Smooth muscle cell (in vitro differentiated cells): ENCODE data around the gene ITGAV. TPM values are rescaled to one million over a fixed set of nuclear protein-coding genes. Genes with fewer than 3 reads are reported as not detected.

ENCODE experiments used
- DNase-seq: peaks from one replicate; lab custom pipeline; 2025; ENCODE audit not compliant: unreplicated experiment; lab: John Stamatoyannopoulos, UW
- H2AFZ ChIP-seq: fragments of 200-600 bp; sonication (generic); 2 replicates; pipeline ENCODE4 v1.6.0; 2016; ENCODE audit warnings: antibody characterized with exemption, low read depth, mild to moderate bottlenecking
- H3F3A ChIP-seq: fragments of 200-600 bp; sonication (generic); 2 replicates; pipeline ENCODE4 v1.6.0; 2017; ENCODE audit warnings: antibody characterized with exemption, low read depth
- H3K27ac ChIP-seq: fragments of 200-600 bp; sonication (generic); 2 replicates; pipeline ENCODE4 v1.5.1; 2016; ENCODE audit warnings: low read depth, mild to moderate bottlenecking
- H3K27me3 ChIP-seq: fragments of 200-600 bp; sonication (generic); 2 replicates; pipeline ENCODE4 v1.6.1; 2016; ENCODE audit warnings: low read depth, mild to moderate bottlenecking
- H3K36me3 ChIP-seq: fragments of 200-600 bp; sonication (generic); 2 replicates; pipeline ENCODE4 v1.5.1; 2016; ENCODE audit warnings: low read depth
- H3K4me1 ChIP-seq: fragments of 200-600 bp; sonication (generic); 2 replicates; pipeline ENCODE4 v1.5.1; 2016; ENCODE audit warnings: low read depth
- H3K4me2 ChIP-seq: fragments of 200-600 bp; sonication (generic); 2 replicates; pipeline ENCODE4 v1.6.0; 2016; ENCODE audit warnings: mild to moderate bottlenecking
- H3K4me3 ChIP-seq: fragments of 200-600 bp; sonication (generic); 2 replicates; pipeline ENCODE4 v1.5.1; 2016; ENCODE audit warnings: mild to moderate bottlenecking
- H3K79me2 ChIP-seq: fragments of 200-600 bp; sonication (generic); 2 replicates; pipeline ENCODE4 v1.6.0; 2016; ENCODE audit warnings: low read depth, mild to moderate bottlenecking
- H3K9ac ChIP-seq: fragments of 200-600 bp; sonication (generic); 2 replicates; pipeline ENCODE4 v1.6.0; 2016; ENCODE audit warnings: low read depth
- H3K9me3 ChIP-seq: fragments of 200-600 bp; sonication (generic); replicated peaks from 2 replicates; pipeline ENCODE4 v1.5.1; 2016; ENCODE audit warnings: low read depth
- H4K20me1 ChIP-seq: fragments of 200-600 bp; sonication (generic); 2 replicates; pipeline ENCODE4 v1.6.0; 2016; ENCODE audit warnings: low read depth
- WGBS: methylation state at CpG from one replicate; pipeline ENCODE4 v1.1.7; 2016; ENCODE audit warnings: low lambda C conversion rate; 5-methylcytosine and 5-hydroxymethylcytosine counted together
- polyA plus RNA-seq: library from polyadenylated mRNA; unstranded; fragments of >200 nt; fragmentation: Nextera tagmentation; extraction: Ambion mirVana; gene quantifications from 2 replicates; pipeline ENCODE4 v1.2.1, GENCODE V29; 2016
- total RNA-seq: library from RNA; depleted of rRNA; stranded (reverse); fragments of >200 nt; gene quantifications from 2 replicates; pipeline ENCODE4 v1.2.3, GENCODE V29; 2014
- TF ChIP-seq, protein P1 (sequence below): fragments of 200-600 bp; sonication (generic); IDR thresholded peaks from 2 replicates; pipeline ENCODE4 v1.5.1; 2017; ENCODE audit warnings: borderline replicate concordance, mild to moderate bottlenecking, antibody characterized with exemption; ENCODE audit not compliant: insufficient read depth, poor library complexity, severe bottlenecking

ITGAV gene
- total and polyA plus RNA-seq, 2 experiments from 2014 or later: 70.8 to 360 TPM

GRCh38 chr2:186696290-186696689, 106.4 kb downstream of the ITGAV start:
- Histone ChIP-seq H3K4me2 (no peak overlapping the region), H3K9ac (no peak overlapping the region)
- 95% methylated on average over 4 of the region's 4 CpGs for WGBS

DNA sequence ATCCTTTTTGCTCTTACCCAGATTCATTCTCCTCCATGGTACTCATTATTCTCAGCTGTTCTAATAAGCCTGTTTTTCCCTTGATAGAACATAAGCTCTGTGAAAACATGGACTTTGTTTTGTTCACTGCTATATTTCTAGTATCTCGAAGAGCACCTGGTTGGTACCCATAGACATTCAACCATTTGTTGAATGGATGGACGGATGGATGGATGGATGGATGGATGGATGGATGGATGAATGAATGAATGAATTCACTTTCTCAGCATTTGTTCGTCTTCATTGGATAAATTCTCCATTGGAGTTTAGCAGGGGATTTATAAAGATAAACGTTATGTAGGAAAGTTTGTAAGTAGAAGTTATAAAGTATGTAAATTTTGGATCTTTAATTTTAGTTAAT, 106.9 kb downstream of the ITGAV start:
- Histone ChIP-seq H3K4me2 (no peak overlapping the region), H3K9ac (no peak overlapping the region), H3K4me3 (no peak overlapping the region), H3K4me1 (peaks cover 15% of the 10 kb centered on the region), H3K27me3 (no peaks in the 10 kb centered on the region), H2AFZ (no peak overlapping the region), H3K27ac (no peak overlapping the region), H3K79me2 (no peaks in the 10 kb centered on the region), H4K20me1 (no peaks in the 10 kb centered on the region), H3K9me3 (no peaks in the 10 kb centered on the region), H3K36me3 (no peaks in the 10 kb centered on the region), H3F3A (no peaks in the 10 kb centered on the region)
- 48% methylated on average over 4 of the region's 4 CpGs for WGBS
- TF ChIP-seq, protein P1, sequence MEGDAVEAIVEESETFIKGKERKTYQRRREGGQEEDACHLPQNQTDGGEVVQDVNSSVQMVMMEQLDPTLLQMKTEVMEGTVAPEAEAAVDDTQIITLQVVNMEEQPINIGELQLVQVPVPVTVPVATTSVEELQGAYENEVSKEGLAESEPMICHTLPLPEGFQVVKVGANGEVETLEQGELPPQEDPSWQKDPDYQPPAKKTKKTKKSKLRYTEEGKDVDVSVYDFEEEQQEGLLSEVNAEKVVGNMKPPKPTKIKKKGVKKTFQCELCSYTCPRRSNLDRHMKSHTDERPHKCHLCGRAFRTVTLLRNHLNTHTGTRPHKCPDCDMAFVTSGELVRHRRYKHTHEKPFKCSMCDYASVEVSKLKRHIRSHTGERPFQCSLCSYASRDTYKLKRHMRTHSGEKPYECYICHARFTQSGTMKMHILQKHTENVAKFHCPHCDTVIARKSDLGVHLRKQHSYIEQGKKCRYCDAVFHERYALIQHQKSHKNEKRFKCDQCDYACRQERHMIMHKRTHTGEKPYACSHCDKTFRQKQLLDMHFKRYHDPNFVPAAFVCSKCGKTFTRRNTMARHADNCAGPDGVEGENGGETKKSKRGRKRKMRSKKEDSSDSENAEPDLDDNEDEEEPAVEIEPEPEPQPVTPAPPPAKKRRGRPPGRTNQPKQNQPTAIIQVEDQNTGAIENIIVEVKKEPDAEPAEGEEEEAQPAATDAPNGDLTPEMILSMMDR: no peak
- no peak for DNase-seq

More at GRCh38 chr2:186696290-186696689, 106.4 kb downstream of the ITGAV start:
- Histone ChIP-seq H3K79me2 (no peaks in the 10 kb centered on the region), H3K4me1 (peaks cover 15% of the 10 kb centered on the region), H4K20me1 (no peaks in the 10 kb centered on the region), H3K27me3 (no peaks in the 10 kb centered on the region), H3K9me3 (no peaks in the 10 kb centered on the region), H3F3A (no peaks in the 10 kb centered on the region), H3K27ac (no peak overlapping the region), H2AFZ (no peak overlapping the region), H3K4me3 (no peak overlapping the region), H3K36me3 (no peaks in the 10 kb centered on the region)
- TF ChIP-seq, protein P1: no peak
- no peak for DNase-seq

DNA sequence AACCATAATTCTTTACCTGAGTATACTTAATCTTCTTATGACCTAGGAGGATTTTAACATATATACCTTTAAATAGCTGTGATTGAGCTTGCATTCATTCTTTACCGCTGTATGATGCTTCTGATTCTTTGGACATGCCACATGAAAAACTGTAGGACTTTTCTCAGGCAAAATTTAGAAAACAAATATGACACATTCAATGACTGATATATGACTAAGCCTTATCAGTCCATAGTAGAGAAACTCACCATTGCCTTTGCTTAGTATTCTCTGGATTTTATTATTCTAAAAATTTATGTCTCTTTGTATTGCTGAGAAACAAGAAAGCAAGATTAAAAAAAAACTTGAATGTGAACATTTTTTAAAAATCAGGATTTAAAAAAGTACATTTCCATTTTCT, 107.7 kb downstream of the ITGAV start:
- Histone ChIP-seq H3K4me1 (peaks cover 15% of the 10 kb centered on the region), H3K4me2 (no peak overlapping the region), H3K4me3 (no peak overlapping the region), H3K27ac (no peak overlapping the region), H4K20me1 (no peaks in the 10 kb centered on the region), H3K27me3 (no peaks in the 10 kb centered on the region), H3K79me2 (no peaks in the 10 kb centered on the region), H3K9me3 (no peaks in the 10 kb centered on the region), H3K36me3 (no peaks in the 10 kb centered on the region), H2AFZ (no peak overlapping the region), H3F3A (no peaks in the 10 kb centered on the region), H3K9ac (no peak overlapping the region)
- TF ChIP-seq, protein P1: no peak
- 91% methylated on average over 1 of the region's 1 CpG for WGBS
- no peak for DNase-seq

DNA sequence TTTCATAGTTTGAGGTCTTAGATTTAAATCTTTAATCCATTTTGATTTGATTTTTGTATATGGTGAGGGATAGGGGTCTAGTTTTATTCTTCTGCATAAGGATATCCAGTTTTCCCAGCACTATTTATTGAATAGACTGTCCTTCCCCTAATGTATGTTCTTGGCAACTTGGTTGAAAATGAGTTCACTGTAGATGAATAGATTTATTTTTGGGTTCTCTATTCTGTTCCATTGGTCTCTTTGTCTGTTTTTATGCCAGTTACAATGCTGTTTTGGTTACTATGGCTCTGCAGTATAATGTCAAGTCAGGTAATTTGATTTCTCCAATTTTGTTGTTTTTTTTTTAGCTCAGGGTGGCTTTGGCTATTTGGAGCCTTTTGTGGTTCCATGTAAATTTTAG, 109.9 kb downstream of the ITGAV start:
- Histone ChIP-seq H3K4me3 (no peak overlapping the region), H3K4me2 (no peak overlapping the region), H4K20me1 (no peaks in the 10 kb centered on the region), H3K4me1 (peaks cover 14% of the 10 kb centered on the region), H3K9ac (no peak overlapping the region), H3K27ac (no peak overlapping the region), H3K36me3 (no peaks in the 10 kb centered on the region), H3K9me3 (no peaks in the 10 kb centered on the region), H3K27me3 (no peaks in the 10 kb centered on the region), H2AFZ (no peak overlapping the region), H3F3A (no peaks in the 10 kb centered on the region), H3K79me2 (no peaks in the 10 kb centered on the region)
- TF ChIP-seq, protein P1: no peak
- no peak for DNase-seq
